Tibial artery (tissue), 4 donors: ENCODE measurements around the gene ADGRV1.

Source experiments
- DNase-seq, 2 donors: peaks; one replicate each; pipeline ENCODE4 v3.0.0-alpha.2; 2019
- H3K27ac ChIP-seq, 2 donors: fragments of 200-600 bp; sonication (generic) in 1 of 2; 1 replicate in 1 of 2; 2 replicates in 1 of 2; pipeline ENCODE4 v1.5.1; 2018 to 2019; ENCODE audit warnings: mild to moderate bottlenecking in 1 of 2
- H3K27me3 ChIP-seq, 2 donors: fragments of 200-600 bp; sonication (generic) in 1 of 2; one replicate each; pipeline versions ENCODE4 v1.5.1 to v1.6.0; 2016 to 2019
- H3K36me3 ChIP-seq, 3 donors: fragments of 200-600 bp; sonication (generic) in 2 of 3; one replicate each; pipeline ENCODE4 v1.5.1; 2016 to 2019; ENCODE audit warnings: mild to moderate bottlenecking in 2 of 3
- H3K4me1 ChIP-seq, 4 donors: fragments of 200-600 bp; sonication (generic) in 2 of 4; 1 replicate in 3 of 4; 2 replicates in 1 of 4; pipeline ENCODE4 v1.5.1; 2016 to 2019
- H3K4me3 ChIP-seq, 2 donors: fragments of 200-600 bp; sonication (generic) in 1 of 2; 1 replicate in 1 of 2; 2 replicates in 1 of 2; pipeline ENCODE4 v1.5.1; 2018 to 2019; ENCODE audit warnings: mild to moderate bottlenecking in 2 of 2
- H3K9me3 ChIP-seq, 3 donors: fragments of 200-600 bp; sonication (generic) in 1 of 3; one replicate each; pipeline ENCODE4 v1.5.1; 2016 to 2019
- intact Hi-C: fragments of 100-400 bp; cut with DNase I; formaldehyde crosslinking; loops from one replicate; pipeline ENCODE4 v1.15.0; 2023; ENCODE audit warnings: low total_unique reads
- TF ChIP-seq, protein P1 (sequence below), 2 experiments: fragments of 200-600 bp in 1 of 2; fragments of 450-650 bp in 1 of 2; IDR thresholded peaks; one replicate each; pipeline ENCODE4 v1.5.1; 2017 to 2019; ENCODE audit warnings: antibody characterized with exemption in 2 of 2, mild to moderate bottlenecking in 1 of 2, moderate library complexity in 1 of 2

Gene ADGRV1

DNA sequence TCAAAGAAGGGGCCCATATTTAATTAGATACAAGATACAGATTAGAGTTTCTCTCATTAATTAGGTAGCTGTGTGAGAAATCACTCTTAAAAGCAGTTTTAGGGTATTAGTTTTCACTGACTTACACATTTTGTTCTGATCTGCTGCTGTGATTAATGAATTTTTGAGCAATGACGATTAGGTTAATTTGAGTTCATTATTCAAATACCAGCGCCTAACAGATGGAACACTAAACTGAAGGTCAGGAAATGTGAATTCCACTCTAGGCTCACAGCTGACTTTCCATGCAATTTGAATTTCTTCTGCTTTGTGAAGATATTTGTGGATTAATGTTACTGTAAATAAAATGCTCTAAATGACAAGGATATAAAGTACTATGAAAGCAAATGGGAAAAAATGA lies 380.6 kb downstream of the ADGRV1 start:
- Histone ChIP-seq H3K36me3 (no peaks in the 10 kb centered on the region), H3K4me3 (no peak overlapping the region), H3K27me3 (no peaks in the 10 kb centered on the region), H3K4me1 (peaks cover 0 to 14% (median 4%) of the 10 kb centered on the region in 4 donors), H3K9me3 (no peaks in the 10 kb centered on the region), H3K27ac (no peak overlapping the region)
- intact Hi-C loops, result loop anchor here (10.0 kb wide), 1 partner anchor 486 kb away; no protein-coding TSS in a partner anchor
- DNase-seq, result no peak
- TF ChIP-seq, protein P1, sequence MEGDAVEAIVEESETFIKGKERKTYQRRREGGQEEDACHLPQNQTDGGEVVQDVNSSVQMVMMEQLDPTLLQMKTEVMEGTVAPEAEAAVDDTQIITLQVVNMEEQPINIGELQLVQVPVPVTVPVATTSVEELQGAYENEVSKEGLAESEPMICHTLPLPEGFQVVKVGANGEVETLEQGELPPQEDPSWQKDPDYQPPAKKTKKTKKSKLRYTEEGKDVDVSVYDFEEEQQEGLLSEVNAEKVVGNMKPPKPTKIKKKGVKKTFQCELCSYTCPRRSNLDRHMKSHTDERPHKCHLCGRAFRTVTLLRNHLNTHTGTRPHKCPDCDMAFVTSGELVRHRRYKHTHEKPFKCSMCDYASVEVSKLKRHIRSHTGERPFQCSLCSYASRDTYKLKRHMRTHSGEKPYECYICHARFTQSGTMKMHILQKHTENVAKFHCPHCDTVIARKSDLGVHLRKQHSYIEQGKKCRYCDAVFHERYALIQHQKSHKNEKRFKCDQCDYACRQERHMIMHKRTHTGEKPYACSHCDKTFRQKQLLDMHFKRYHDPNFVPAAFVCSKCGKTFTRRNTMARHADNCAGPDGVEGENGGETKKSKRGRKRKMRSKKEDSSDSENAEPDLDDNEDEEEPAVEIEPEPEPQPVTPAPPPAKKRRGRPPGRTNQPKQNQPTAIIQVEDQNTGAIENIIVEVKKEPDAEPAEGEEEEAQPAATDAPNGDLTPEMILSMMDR (IDR thresholded peaks at IDR 0.05), result no peak

DNA sequence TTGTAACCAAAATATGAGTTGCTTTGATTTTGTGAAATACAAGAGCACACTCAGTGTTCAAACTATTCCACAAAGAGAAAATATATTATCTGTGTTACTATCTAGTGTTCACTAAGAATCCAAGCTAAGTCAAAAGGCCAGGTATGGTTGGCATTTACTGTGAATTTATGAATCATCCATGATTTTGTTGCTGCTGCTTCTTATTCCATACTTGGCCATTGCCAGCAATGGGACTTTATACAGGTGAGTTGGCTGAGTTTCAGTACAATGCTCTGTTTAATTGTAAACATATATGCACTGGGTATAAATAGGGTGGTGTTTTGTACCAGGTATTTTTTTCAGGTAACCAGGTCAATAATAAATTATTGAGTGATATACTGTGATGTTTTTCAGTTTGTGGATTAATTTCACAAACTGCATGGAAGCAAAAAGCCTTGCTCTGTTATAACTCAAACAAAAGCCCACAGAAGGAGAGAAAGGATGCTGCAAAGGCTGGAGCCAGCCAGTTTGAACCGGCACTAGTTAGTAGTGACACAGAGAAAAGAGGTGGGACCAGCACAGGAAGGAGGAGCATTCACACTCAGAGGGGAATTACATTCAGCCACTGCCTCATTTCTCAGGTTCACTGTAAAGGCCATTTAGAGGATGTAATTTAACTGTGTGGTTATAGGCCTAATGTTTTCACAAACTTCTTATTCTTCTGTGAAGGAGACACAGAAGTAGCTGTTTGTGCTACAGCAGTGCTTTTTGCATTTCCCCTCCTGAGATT lies 381.8 kb downstream of the ADGRV1 start:
- H3K27ac ChIP-seq, result no peak overlapping the region

DNA sequence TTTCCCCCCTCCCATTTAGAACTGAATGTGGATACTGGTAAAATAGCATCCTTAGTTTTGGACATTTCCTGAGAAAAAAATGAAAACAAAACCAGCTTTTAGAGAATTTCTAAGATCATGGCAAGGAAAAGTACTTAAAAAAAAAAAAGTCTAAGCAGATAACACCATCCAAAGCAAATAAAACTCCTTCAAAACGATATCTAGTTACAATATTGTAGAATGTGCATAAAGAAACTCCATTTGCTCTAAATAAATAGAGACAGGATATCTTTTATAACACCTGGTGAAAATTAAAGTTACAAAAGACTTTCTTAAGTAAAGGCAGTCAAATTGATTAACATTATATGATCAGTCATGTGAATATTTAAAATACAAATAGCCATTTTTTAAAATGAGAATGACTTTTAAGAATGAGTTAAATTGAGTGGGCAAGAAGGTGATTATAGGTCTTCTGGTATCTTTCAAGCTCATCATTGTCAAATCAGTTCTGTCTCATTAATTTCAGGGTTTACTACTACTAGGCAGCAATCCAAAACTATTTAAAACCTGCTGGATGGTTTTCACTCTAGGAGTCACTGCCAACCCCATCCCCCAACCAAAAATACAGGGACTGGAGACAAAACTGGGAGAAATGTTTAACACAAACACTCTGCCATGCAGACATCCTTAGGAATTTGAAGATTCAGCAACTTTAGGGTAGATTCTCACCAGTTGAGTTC lies 382.6 kb downstream of the ADGRV1 start:
- Histone ChIP-seq H3K36me3 (no peaks in the 10 kb centered on the region), H3K4me1 (peaks cover 0 to 14% (median 4%) of the 10 kb centered on the region in 4 donors), H3K27me3 (no peaks in the 10 kb centered on the region), H3K9me3 (no peaks in the 10 kb centered on the region), H3K27ac (no peak overlapping the region), H3K4me3 (no peak overlapping the region)
- intact Hi-C loops, result no loop called here
- no peak for DNase-seq
- TF ChIP-seq, protein P1 (IDR thresholded peaks at IDR 0.05), result no peak

More for the DNA sequence above, 381.8 kb downstream of the ADGRV1 start:
- DNase-seq, result no peak
- intact Hi-C loops, result no loop called here
- Histone ChIP-seq H3K9me3 (no peaks in the 10 kb centered on the region), H3K36me3 (no peaks in the 10 kb centered on the region), H3K27me3 (no peaks in the 10 kb centered on the region), H3K4me3 (no peak overlapping the region), H3K4me1 (peaks cover 0 to 14% (median 4%) of the 10 kb centered on the region in 4 donors)
- TF ChIP-seq, protein P1 (IDR thresholded peaks at IDR 0.05), result no peak

DNA sequence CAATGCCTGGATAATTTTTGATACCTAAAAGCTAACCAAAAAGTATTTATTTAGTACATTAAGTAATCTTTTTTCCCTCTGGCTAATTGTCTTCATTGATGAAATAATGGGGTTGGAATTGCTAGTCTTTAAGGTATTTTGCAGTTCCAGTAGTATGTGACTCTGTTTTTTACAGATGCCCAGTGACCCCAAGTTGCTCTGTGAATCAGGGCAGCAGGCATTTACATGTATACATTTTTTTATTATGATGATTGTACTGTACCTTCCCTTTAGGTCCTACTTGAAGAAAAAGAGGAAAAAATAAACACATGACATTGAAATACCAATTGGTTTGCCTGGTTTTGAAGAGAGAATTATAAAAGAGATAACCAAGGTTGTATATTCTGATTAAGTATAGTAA lies 385.5 kb downstream of the ADGRV1 start:
- Histone ChIP-seq H3K4me3 (no peak overlapping the region), H3K36me3 (no peaks in the 10 kb centered on the region), H3K4me1 (peaks cover 0 to 14% (median 4%) of the 10 kb centered on the region in 4 donors), H3K9me3 (no peaks in the 10 kb centered on the region), H3K27me3 (no peaks in the 10 kb centered on the region), H3K27ac (no peak overlapping the region)
- TF ChIP-seq, protein P1 (IDR thresholded peaks at IDR 0.05), result no peak
- DNase-seq, result no peak
- intact Hi-C loops, result no loop called here

DNA sequence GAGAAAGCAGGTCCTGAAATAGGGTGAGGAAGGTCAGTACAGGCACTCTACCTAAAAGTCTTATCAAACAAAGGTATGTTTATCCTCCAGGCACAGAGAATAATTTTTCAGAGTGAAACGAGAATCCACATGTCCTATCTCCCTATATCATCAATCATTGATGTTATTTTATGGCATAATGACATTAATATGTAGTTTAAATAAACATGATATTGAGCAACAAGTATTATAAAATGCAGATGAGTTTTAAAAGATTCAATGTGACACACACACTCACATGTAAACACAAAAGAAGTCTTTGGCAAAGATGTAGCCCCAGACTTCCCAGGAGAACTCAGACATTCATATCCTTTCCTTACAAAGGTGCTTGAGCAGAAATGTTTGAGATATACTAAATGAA lies 389.1 kb downstream of the ADGRV1 start:
- H3K27me3 ChIP-seq, result no peaks in the 10 kb centered on the region
- no peak overlapping the region for H3K4me3 ChIP-seq
- H3K36me3 ChIP-seq, result no peaks in the 10 kb centered on the region
- no peaks in the 10 kb centered on the region for H3K4me1 ChIP-seq
- TF ChIP-seq, protein P1 (IDR thresholded peaks at IDR 0.05), result no peak
- DNase-seq, result no peak
- intact Hi-C loops, result loop anchor here (5.0 kb wide), 1 partner anchor 1785 kb away; no protein-coding TSS in a partner anchor
- H3K27ac ChIP-seq, result no peak overlapping the region
- no peaks in the 10 kb centered on the region for H3K9me3 ChIP-seq
